Measurements from ENCODE around the gene EFNA5. TPM values are rescaled to one million over a fixed set of nuclear protein-coding genes. Genes with fewer than 3 reads are reported as not detected.

The EFNA5 gene
- total and polyA plus RNA-seq, 2 of the 13 experiments (the other 11 are each of a cell fraction or from before 2014, with no cell fraction given), result not detected

DNA sequence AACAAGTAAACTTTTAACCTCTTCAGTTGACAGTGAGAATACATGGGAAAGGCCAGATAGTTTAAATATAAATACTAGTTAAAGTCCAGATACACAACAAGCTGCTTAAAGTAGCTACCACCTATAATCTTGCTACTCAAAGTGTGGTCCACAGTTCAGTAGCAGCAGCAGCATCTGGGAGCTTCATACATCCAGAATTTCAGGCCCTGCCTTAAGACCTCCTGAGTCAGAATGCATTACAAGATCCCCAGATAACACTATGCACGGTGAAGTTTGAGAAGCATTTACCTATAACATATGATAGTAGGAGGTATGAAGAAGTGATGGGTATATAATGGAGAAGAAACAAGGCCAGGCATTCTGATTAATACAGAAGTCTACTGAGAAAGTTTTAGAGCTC, 244.5 kb downstream of the EFNA5 start:
- WGBS (ENCODE audit: low lambda C conversion rate), result 67% methylated on average over 1 of the region's 1 CpG
- in situ Hi-C loops (cut with HindIII; ENCODE audit: extremely low pct_ligation_motif_present, low pct_unique_long_range_greater_than_20kb) (no loop called here), intact Hi-C loops (cut with micrococcal nuclease; ENCODE audit: unreplicated experiment) (no loop called here)
- POLR2A ChIA-PET, result no interaction called here
- TF ChIP-seq FOXA1 (IDR thresholded peaks at IDR 0.05), result no peak
- TF ChIP-seq FOXA1 (CRISPR knock-in tag; IDR thresholded peaks at IDR 0.05), result no peak
- TF ChIP-seq, protein P1, sequence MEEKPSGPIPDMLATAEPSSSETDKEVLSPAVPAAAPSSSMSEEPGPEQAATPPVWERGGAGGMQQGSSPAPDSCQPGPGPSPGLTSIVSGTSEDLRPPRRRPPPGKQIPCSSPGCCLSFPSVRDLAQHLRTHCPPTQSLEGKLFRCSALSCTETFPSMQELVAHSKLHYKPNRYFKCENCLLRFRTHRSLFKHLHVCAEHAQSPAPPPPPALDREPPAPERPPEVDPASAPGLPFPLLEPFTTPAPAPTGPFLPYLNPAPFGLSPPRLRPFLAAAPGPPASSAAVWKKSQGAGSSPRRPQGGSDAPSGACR (CRISPR knock-in tag; IDR thresholded peaks at IDR 0.05), result no peak
- no peak for TF ChIP-seq ZNF530 (CRISPR knock-in tag; IDR thresholded peaks at IDR 0.05; ENCODE audit: low read depth)
- TF ChIP-seq CENPT (CRISPR knock-in tag; IDR thresholded peaks at IDR 0.05; ENCODE audit: low read depth), result no peak
- TF ChIP-seq, protein P2, sequence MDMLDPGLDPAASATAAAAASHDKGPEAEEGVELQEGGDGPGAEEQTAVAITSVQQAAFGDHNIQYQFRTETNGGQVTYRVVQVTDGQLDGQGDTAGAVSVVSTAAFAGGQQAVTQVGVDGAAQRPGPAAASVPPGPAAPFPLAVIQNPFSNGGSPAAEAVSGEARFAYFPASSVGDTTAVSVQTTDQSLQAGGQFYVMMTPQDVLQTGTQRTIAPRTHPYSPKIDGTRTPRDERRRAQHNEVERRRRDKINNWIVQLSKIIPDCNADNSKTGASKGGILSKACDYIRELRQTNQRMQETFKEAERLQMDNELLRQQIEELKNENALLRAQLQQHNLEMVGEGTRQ (IDR thresholded peaks at IDR 0.05; ENCODE audit: low read depth, low read length), result no peak
- TF ChIP-seq, protein P2 (CRISPR knock-in tag; IDR thresholded peaks at IDR 0.05; ENCODE audit: borderline replicate concordance), result no peak
- no peak for TF ChIP-seq ZNF614 (CRISPR knock-in tag; IDR thresholded peaks at IDR 0.05; ENCODE audit: borderline replicate concordance)
- DNase-seq (ENCODE audit: low spot score) (no peak), ATAC-seq (no peak), FAIRE-seq (no peak)
- Histone ChIP-seq H3K4me1 (ENCODE audit: insufficient read depth, low read length) (no peaks in the 10 kb centered on the region), H3K27ac (ENCODE audit: extremely low read length, insufficient read depth, low read length) (no peak overlapping the region), H3K4me2 (ENCODE audit: low read depth, low read length) (no peak overlapping the region), H4K20me1 (ENCODE audit: insufficient read depth, low read length) (no peaks in the 10 kb centered on the region), H3K4me3 (replicated peaks in 1 of 3; ENCODE audit: insufficient read depth in 1 of 3, low read depth in 2 of 3, low read length in 3 of 3) (no peak overlapping the region), H3K27me3 (ENCODE audit: control insufficient read depth in 1 of 2, insufficient read depth in 2 of 2, low read length in 2 of 2) (no peaks in the 10 kb centered on the region), H2AFZ (ENCODE audit: low read length) (no peak overlapping the region), H3K79me2 (ENCODE audit: insufficient read depth, low read length) (no peaks in the 10 kb centered on the region), H3K9me3 (ENCODE audit: low read length) (no peaks in the 10 kb centered on the region), H3K36me3 (replicated peaks in 1 of 2; ENCODE audit: control insufficient read depth in 1 of 2, insufficient read depth in 2 of 2, low read length in 2 of 2) (no peaks in the 10 kb centered on the region), H3K9ac (ENCODE audit: insufficient read depth, low read depth, low read length) (no peak overlapping the region)
- BruUV-seq (replicated peaks), result no TSS peak
- CTCF ChIA-PET (ENCODE audit: low intra/inter-chr PET ratio, low total read pairs), result no interaction called here

All from HepG2 (cell line).